Astrocyte of the hippocampus (primary cell): ENCODE data around the gene IL1R2.
A peak's percentile ranks its signal among the peaks of the same experiment; 100 is the strongest.

Source experiments
- DNase-seq: peaks from one replicate; pipeline ENCODE4 v3.0.0; 2011; ENCODE audit warnings: low read depth, low spot score

The IL1R2 gene, protein sequence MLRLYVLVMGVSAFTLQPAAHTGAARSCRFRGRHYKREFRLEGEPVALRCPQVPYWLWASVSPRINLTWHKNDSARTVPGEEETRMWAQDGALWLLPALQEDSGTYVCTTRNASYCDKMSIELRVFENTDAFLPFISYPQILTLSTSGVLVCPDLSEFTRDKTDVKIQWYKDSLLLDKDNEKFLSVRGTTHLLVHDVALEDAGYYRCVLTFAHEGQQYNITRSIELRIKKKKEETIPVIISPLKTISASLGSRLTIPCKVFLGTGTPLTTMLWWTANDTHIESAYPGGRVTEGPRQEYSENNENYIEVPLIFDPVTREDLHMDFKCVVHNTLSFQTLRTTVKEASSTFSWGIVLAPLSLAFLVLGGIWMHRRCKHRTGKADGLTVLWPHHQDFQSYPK

DNA sequence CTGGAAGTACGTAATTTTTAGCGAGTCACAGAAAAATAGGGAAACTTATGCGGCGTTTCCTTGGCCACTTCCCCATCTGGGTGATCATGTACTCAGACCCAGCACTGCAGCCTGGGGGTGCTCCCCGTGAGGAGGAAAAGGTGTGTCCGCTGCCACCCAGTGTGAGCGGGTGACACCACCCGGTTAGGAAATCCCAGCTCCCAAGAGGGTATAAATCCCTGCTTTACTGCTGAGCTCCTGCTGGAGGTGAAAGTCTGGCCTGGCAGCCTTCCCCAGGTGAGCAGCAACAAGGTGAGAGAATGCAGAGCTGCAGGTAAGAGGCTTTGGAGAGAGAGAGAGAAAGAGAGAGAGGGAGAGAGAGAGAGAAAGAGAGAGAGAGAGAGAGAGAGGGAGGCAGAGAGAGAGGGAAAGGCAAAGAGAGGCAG, at the start of gene IL1R2:
TSS of gene IL1R2 (plus strand) at position 240 of the 425 bp plus-strand sequence. CDS start 16,616 bp downstream, outside the sequence.
- no peak for DNase-seq

DNA sequence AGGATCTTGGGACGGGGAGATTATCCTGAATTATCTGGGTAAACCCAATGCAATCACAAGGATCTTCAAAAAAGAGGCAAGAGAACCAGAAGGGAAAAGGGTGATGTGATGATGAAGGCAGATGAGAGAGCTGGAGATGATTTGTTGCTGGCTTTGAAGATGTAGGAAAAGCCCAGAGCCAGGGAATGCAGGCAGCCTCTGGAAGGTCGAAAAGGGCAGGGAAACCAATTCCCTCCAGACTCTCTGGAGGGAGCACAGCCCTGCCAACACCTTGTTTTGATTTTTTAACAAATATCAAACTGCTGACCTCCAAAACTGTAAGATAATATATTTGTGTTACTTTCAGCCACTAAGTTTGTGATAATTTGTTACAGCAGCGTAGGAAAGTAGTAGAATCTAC, 48.9 kb upstream of the IL1R2 start:
- no peak for DNase-seq

DNA sequence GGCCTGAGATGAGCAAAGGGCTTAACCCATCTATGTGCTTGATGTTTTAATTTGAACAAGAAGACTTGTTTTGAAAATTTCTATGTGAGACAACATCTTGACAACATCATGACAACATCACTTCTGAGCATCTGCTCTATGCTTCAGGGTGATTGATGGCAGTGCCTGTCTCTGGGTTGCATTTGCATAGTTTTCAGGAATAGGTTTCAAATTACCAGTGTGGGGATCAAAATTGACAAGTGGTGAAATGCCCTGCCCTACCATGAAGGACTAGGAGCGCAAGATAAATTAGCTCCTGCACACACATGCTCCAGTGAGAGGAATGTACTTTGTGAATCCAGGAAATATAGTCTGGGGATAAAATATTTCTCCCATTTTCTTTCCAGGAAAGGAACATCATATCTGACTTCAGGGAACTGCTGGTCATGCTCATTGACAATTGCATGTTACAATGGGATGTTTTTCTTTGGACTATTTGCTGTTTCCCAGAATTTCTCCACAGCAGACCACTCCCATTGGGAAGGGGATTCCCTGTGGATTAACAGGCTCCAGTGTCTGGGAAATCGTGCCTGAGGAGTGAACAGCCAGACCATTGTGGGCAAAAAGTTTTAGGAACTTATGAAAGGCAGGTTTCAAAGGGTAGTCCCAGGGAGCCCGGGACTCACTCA, 45.3 kb upstream of the IL1R2 start:
- DNase-seq: no peak

DNA sequence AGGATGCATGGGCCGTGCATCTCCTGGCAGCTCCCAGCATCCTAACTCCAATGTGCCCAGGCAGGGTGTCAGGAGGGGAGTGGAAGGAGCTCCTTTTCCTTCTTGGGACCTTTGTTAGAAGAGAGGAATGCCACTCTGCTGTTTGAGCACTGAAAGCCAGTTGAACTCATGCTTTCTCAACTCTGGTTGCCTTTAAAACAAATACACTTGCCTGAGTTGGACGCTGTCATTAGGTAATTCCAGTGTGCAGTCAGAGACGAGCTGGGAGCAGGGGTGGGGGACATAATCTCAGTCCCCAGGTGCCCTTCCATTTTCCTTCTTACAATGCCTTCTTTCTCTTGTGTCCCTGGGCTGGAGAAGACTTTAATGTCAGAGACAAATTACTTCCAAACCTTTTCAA, 44.4 kb upstream of the IL1R2 start:
- no peak for DNase-seq

DNA sequence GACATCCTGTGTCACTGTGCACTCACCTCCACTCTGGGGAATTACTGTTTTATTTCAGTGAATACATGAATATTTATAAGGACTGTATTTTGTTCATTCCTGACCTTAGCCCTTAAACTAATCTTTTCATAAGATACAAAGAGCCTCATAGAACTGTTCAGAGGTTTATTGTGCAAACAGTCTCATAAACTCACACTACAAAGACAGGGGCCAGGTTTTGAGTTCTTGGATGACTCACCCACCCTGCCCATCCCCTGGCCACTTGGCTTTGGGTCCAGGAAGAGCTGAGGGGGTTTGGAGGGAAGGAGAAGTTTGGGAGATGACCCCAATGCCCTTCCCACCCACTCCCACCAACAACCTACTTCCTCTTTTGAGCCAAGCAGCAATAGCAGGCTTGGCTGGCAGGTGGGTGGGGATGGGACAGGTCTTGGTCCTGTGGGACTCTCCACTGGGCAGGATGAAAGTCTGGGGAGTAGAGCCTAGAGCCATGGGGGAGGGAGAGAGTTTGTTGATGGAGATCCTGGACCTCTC, 43.1 kb upstream of the IL1R2 start:
- DNase-seq: no peak

DNA sequence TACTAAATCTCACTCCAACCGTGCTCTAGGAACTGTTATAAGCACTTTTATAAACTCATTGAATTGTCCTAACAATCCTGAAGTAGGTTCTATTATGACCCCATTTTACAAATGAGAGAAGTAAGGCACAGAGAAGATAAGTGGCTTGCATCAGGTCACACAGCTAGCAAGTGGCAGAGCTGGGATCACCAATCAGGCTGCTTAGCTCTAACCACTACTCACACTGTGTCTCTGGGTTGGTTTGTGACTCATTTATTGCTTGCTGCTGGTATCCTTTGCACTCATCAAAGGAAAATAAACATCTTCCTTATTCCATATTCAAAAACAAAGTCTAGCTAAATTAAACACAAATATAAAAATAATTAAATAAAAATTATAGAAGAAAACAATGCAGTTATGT, 42.5 kb upstream of the IL1R2 start:
- DNase-seq: no peak

DNA sequence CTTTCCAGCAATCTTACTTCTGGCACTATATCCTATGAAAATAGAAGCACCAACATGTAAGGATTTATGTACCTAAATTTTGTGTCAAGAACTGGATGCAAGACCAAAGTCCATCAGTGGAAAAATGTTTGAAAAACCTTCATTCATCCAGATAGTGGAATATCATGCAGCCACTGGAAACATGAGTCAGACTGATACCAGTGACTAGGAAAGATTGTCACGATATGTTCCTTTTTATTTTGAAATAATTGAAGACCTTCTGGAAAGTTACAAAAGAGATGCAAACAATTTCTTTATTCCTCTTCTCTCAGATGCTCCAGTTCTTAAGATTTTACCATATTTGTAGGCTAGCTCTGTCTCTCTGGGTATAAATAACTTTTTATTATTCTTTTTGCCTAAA, 40.5 kb upstream of the IL1R2 start:
- no peak for DNase-seq

DNA sequence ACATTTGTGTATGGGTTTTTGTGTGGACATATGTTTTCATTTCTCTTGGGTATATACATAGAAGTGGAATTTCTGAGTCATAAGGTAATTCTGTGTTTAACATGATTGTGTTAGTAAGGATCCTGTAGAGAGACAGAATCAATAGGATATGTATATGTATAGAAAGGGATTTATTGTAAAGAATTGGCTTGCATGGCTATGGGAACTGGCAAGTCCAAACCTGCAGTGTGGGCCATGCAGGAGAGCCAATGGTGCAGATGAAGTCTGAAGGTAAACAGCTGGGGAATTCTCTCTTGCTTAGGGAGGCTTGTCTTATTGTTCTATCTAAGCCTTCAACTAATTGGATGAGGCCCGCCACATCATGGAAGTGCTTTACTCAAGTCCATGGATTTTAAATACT, 39.2 kb upstream of the IL1R2 start:
- DNase-seq: no peak

DNA sequence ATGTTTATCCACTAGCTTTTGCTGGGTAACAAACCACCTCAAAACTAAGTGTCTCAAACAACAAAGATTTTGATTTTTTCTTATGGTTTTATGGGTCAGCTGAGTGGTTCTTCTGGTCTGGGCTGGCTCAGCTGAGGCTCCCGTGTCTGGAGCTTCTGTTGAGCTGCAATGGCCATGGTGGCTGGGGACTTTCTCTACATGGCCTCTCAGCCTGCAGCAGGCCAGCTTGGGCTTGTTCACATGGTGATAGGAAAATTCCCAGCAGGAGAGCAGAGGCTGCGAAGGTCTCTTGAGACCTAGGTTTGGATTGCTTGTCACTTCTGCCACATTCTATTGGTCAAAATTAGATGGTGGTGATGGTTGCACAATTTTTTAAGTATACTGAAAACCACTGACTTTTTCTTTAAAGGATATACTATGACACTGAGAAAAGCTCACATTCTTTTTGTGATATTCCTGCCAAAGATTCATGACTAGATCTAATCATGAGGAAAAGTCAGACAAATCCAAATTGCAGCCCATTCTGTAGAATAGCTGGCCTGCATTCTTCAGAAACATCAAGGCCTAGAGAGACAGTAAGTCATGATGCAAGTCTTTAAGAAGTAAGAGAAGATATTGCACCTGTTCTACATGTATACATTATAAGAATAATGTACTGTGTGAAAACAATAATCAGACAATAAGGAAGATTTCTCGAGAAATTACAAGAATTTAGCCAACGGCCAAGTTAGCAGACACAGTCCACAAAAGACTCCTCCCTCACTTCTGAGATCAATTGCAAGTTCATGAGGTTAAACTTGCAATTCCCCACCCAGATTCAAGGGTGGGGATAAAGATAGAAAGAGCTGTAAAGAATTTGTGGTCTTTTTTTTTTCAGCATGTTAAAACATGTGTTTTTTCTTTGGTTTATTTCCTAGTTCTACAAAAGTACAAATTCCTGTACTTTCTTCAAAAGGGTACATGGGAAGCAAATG, 35.0 kb upstream of the IL1R2 start:
- no peak for DNase-seq

DNA sequence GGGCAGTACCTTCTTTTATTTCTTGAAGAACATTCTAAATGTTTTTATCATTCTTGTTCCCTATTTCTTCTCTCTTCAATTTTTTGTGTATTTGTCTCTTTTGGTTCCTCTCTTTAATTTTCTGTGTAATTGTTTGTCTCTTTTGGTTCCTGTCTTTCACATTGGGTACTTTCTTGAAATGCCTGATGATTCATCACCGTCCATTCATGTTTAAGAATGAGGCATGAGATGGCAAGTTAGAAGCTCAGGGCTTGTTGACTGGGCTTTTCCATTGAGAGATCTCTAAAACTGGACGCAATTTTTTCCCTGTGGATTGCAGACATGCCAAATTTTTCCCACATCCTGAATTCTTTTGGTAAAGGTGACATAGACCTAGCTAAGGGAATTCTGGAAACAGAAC, 33.7 kb upstream of the IL1R2 start:
- DNase-seq: peak; percentile 58

DNA sequence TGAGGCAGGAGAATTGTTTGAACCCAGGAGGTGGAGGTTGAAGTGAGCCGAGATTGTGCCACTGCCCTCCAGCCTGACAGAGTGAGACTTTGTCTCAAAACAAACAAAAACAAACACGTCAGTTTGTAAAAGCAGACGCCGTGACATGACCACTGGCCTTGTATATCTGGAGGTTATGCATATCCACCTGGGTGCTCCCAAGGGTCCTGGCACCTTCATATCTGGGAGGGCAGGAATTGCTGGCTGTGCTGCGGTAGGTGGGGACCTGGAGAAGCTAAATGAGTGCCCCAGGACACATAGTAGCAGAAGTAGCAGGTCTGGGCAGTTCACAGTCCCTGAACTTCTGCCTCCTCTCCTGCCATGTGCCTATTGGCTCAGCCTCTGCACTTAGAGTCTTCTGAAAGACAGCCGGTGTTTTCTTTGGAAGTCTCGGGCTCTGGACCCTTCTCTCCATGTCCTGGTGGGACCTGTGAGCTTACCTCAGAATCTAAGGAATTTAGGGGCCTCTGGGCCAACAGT, 30.9 kb upstream of the IL1R2 start:
- no peak for DNase-seq

DNA sequence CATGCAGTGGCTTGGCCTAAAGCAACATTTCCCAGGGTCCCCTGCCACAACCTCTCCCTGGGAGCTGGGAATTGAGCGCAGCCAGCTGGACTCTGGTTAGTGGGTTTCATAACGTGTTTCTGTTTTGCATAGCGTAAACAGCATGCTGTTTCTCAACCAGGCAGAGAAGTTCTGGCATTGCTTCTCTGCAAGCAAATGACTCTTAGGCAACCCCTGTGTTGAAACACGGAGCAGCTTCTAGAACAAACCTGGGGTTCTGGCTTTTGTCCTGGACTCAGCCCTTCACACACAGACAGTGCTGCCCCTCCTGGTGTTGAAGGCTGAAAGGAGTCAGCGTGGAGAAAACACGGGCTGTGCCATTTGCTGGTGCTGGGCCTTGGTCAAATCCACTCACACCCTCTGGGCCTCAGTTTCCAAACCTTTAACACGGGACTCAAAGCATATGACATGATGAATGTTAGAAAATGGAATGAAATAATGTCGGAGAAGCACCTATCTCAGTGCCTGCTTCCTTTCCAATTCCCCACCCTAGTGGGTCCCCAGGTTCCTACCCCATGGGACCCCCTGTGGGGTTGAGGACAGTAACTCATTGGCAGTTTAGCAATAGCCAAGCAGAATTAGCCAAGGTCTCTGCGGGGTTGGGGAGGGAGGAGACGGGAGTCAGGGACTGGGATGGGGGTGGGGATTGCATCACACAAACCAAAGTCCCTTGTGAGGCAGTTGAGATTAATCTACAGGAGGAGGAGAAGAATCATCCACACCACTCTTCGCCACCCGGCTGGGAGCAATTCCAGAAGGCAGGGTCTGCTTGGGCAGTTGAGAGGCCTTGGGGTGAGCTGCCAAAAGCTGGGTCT, 30.2 kb upstream of the IL1R2 start:
- DNase-seq: peak; percentile 95

DNA sequence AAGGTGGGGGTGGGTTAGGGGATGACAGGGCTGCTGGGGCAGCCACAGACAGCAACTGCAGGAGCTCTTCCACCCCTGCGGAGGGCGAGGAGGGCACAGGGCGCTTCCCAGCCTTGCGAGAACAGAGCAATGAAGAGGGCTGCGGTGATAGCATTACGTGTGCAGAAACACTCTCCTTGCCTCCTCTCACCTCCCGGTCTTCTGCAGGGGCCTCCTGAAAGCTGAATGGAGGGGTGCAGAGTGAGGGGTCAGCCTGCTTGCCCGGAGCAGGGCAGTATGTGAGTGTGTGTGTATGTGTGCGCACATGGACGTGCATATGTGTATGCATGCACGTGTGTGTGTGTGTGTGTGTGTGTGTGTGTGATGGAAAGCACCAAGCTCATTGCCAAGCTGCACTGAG, 29.5 kb upstream of the IL1R2 start:
- no peak for DNase-seq

DNA sequence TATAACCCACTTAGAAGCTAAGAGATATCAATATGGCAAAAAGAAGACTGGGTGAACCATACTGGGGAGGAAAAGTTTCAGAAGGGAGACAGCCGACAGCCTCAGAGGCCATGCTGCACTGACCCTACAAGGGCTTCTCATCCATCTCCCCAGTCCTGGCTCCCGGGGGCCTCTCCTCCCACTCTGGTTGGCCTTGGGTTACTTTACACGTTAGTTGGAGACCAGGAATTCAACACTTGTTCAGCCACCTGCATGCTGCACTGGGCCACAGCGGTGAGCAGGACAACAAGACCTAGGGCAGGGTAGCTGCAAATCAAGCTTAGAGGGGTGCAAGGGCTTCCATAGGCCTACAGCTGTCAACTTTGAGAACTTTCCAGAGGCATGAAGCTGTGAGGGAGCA, 28.6 kb upstream of the IL1R2 start:
- no peak for DNase-seq

DNA sequence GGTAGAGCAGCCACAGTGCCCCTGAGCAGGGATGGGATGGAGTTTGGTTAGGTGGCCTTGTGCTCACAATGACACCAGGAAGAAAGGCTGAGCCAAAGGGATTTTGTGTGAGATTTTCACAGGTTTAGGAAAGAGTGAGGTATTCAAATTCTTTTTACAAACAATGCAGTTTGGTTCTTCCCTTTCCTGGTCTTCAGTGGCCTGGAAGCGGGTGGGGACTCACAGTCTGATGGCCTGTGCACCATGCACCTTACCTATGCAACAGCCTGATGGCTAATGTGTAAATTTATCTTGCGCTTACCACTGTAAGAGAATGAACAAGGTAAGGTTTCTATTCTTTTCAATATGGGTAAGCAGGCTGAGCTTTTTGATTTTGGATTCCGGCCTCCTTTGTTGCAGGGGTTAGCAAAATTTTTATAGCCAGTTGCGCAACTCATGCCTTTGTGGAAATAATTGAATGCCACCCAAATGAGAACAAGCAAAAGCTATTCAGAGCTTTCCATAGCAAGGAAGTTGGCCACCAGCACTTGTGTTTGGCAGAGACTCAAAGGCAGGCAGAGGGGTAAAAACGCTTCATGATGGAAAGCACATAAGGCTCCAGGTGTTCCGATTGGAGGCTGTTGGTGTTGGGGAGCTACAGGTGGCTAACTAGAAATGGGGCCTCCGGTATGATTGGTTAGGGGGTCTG, 23.8 kb upstream of the IL1R2 start:
- DNase-seq: peak; percentile 75

DNA sequence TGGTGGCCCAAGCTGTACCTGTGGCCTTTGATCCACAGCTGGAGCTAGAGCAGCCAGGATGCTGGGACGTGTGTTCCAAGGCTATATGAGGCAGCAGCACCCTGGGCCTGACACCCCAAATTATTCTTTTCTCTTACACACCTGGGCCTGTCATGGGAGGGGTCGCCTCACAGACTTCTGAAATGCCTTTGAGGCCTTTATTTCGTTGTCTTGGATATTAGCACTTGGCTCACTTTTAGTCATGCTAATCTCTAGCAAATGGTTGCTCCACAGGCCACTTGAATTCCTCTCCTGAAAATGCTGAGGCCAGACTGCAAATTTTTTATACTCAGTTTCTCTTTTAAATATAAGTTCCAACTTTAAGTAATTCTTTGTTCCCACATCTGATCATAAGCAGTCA, 22.0 kb upstream of the IL1R2 start:
- no peak for DNase-seq

DNA sequence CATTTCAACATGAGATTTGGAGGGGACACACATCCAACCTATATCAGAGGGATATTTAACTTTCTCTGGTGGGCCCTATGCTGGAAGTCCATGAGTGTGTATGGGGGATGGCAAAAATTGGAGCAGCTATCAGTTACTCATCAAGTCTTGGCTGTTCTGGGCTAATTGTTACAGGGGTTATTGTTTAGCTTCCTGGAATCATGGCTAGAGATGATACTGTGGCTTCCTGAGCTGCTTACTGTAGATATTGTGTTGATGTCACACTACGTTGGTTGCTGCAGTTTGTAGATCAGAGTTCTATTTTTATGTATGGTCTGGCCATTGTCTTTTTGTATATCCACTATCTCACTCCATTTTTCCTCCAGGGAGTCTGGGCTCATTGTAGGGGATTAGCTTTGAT, 20.9 kb upstream of the IL1R2 start:
- no peak for DNase-seq

DNA sequence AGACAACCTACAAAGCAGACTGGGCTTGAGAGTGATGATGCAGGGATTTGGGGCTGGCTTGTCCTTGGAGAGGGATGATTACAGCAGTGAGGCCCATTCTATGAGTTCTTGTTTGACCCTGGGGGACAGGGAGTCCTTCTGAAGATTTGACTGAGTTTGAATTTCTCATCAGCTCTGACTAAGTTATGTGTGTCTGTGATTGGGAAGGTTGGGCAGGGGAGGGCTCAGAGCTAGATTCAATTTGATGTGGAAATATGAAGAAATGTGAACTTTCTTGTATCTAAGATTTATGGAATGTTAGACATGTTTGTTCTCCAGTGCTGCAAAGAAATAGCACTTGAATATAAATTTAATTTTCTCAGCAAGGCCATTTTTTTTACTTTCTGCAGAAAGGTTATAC, 19.9 kb upstream of the IL1R2 start:
- no peak for DNase-seq

DNA sequence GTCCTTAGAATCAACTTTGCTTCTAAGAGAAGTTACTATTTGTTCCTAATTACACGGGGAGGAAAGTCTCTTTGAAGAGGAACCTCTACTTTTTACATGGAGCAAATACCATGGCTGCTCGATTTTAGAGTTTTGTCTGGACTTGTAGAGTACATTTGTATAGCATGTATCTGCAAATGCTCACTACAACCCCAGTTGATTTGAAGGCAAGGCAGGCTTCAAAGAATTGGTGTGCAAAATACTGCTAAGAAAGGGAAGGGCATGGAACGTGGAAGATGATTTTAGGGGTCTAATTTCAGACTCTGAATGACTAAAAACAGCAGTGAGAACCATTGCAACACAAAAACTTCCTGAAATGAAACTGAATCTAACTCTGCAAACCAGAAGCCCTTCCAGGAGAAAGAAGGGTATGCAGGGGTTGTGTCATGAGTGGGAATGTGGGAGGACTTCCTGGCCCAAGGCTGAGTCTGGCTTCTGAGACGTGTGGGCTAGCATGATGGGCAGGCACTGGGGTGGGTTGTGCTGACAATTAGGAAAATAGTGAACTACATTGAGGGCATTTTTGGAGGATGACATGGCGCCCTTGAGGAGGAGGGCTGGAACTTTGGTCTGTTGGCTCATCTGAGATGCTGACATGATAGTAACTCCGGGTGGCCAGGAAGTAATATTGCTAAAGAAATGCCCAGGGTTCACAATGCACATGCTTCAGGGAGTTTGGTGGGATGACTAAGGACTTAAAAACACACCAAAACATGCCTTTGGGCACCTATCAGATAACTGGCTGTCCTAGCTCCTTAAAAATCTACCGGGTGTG, 18.9 kb upstream of the IL1R2 start:
- DNase-seq: no peak
